GM23338 (cell line): Measurements from ENCODE around the gene SLC12A5. TPM values are rescaled to one million over a fixed set of nuclear protein-coding genes. Genes with fewer than 3 reads are reported as not detected.
A peak's percentile ranks its signal among the peaks of the same experiment; 100 is the strongest.
"Not testable (repeated sequence)": the region's sequence is repeated elsewhere in the genome, so short reads cannot be mapped to it uniquely, and the experiment has no call there.

Experiments
- ATAC-seq: fragments of 200-7000 bp; cut with Tn5 transposase; 3 replicates; pipeline ENCODE4 v1.9.1; 2020
- DNase-seq: peaks from one replicate; pipeline ENCODE4 v3.0.0-alpha.2; 2015; ENCODE audit warnings: low spot score
- H2AFZ ChIP-seq: fragments of 200-600 bp; sonication (generic); 2 replicates; pipeline ENCODE4 v1.8.0; 2016; ENCODE audit warnings: antibody characterized with exemption, mild to moderate bottlenecking, moderate library complexity
- H3F3A ChIP-seq: fragments of 200-600 bp; sonication (generic); replicated peaks from 2 replicates; pipeline ENCODE4 v1.8.0; 2017; ENCODE audit warnings: antibody characterized with exemption, mixed run types, low read depth
- H3K27ac ChIP-seq: fragments of 200-600 bp; sonication (generic); 2 replicates; pipeline ENCODE4 v1.6.1; 2016; ENCODE audit warnings: low read depth
- H3K27me3 ChIP-seq: fragments of 200-600 bp; sonication (generic); 2 replicates; pipeline ENCODE4 v1.8.0; 2016; ENCODE audit warnings: mild to moderate bottlenecking, mixed run types, moderate library complexity; ENCODE audit not compliant: insufficient read depth
- H3K36me3 ChIP-seq: fragments of 200-600 bp; sonication (generic); 2 replicates; pipeline ENCODE4 v1.8.0; 2016; ENCODE audit warnings: mild to moderate bottlenecking; ENCODE audit not compliant: insufficient read depth
- H3K4me1 ChIP-seq: fragments of 200-600 bp; sonication (generic); 2 replicates; pipeline ENCODE4 v1.8.0; 2016; ENCODE audit warnings: mild to moderate bottlenecking, moderate library complexity; ENCODE audit not compliant: insufficient read depth
- H3K4me2 ChIP-seq: fragments of 200-600 bp; sonication (generic); 2 replicates; pipeline ENCODE4 v1.7.1; 2017; ENCODE audit warnings: mixed run types
- H3K4me3 ChIP-seq: fragments of 200-600 bp; sonication (generic); 2 replicates; pipeline ENCODE4 v1.6.1; 2016; ENCODE audit warnings: mixed run types
- H3K79me2 ChIP-seq: fragments of 200-600 bp; sonication (generic); replicated peaks from 2 replicates; pipeline ENCODE4 v1.8.0; 2017; ENCODE audit warnings: mild to moderate bottlenecking; ENCODE audit not compliant: insufficient read depth
- H3K9me2 ChIP-seq: fragments of 200-600 bp; sonication (generic); 2 replicates; pipeline ENCODE4 v1.8.0; 2017; ENCODE audit not compliant: insufficient read depth
- H4K20me1 ChIP-seq: fragments of 200-600 bp; sonication (generic); replicated peaks from 2 replicates; pipeline ENCODE4 v1.8.0; 2017; ENCODE audit warnings: mild to moderate bottlenecking; ENCODE audit not compliant: insufficient read depth
- H3K27ac Mint-ChIP-seq: 2 replicates; pipeline ENCODE4 v1.8.0; 2020; ENCODE audit warnings: inconsistent platforms, mild to moderate bottlenecking, moderate library complexity, mixed read lengths
- H3K27me3 Mint-ChIP-seq: 3 replicates; pipeline ENCODE4 v1.8.0; 2022; ENCODE audit warnings: low read depth, mild to moderate bottlenecking, moderate library complexity, mixed read lengths, inconsistent platforms; ENCODE audit not compliant: insufficient read depth, poor library complexity
- H3K36me3 Mint-ChIP-seq: 3 replicates; pipeline ENCODE4 v1.8.0; 2021; ENCODE audit warnings: low read depth, mild to moderate bottlenecking, inconsistent platforms, moderate library complexity, mixed read lengths
- H3K4me1 Mint-ChIP-seq: 3 replicates; pipeline ENCODE4 v1.8.0; 2020; ENCODE audit warnings: mild to moderate bottlenecking, inconsistent platforms, mixed read lengths
- H3K4me3 Mint-ChIP-seq: 3 replicates; pipeline ENCODE4 v1.8.0; 2021; ENCODE audit warnings: moderate library complexity, mild to moderate bottlenecking, inconsistent platforms, mixed read lengths
- H3K9me3 Mint-ChIP-seq: 3 replicates; pipeline ENCODE4 v1.8.0; 2020; ENCODE audit warnings: moderate library complexity, mild to moderate bottlenecking, inconsistent platforms, mixed read lengths
- CREB1 ChIP-seq: fragments of 250-450 bp; sonication (Bioruptor Pico); IDR thresholded peaks from 2 replicates; pipeline ENCODE4 v1.5.0; 2020; ENCODE audit warnings: low read depth, mild to moderate bottlenecking, moderate library complexity
- EZH2phosphoT487 ChIP-seq: fragments of 200-600 bp; sonication (generic); IDR thresholded peaks from one replicate; pipeline ENCODE4 v1.8.1; 2018; ENCODE audit warnings: antibody characterized with exemption; ENCODE audit not compliant: unreplicated experiment
- POLR2AphosphoS5 ChIP-seq: IDR thresholded peaks from 2 replicates; pipeline ENCODE4 v1.6.1; 2016; ENCODE audit warnings: antibody characterized with exemption, low read depth
- REST ChIP-seq: IDR thresholded peaks from one replicate; pipeline ENCODE4 v1.6.1; 2018; ENCODE audit warnings: antibody characterized with exemption; ENCODE audit not compliant: unreplicated experiment
- ZNF114 ChIP-seq: fragments of 250-450 bp; sonication (Bioruptor Pico); IDR thresholded peaks from 2 replicates; pipeline ENCODE4 v1.5.0; 2020; ENCODE audit warnings: mild to moderate bottlenecking, moderate library complexity
- ZNF331 ChIP-seq: fragments of 250-450 bp; sonication (Bioruptor Pico); IDR thresholded peaks from 2 replicates; pipeline ENCODE4 v1.5.0; 2020; ENCODE audit warnings: low read depth, mild to moderate bottlenecking, moderate library complexity
- polyA plus RNA-seq: library from polyadenylated mRNA; unstranded; fragments of >200 nt; fragmentation: Nextera tagmentation; extraction: Ambion mirVana; gene quantifications from 2 replicates; pipeline ENCODE4 v1.2.1, GENCODE V29; 2016
- total RNA-seq: library from RNA; depleted of rRNA; stranded (reverse); fragments of >200 nt; shearing (Covaris generic); gene quantifications from 2 replicates; pipeline ENCODE4 v1.2.3, GENCODE V29; 2014
- TF ChIP-seq, protein P1 (sequence below), 2 experiments: fragments of 200-600 bp in 1 of 2; sonication (generic) in 1 of 2; conservative IDR thresholded peaks; 2 replicates each; pipeline versions ENCODE4 v1.5.1 to v1.6.1; 2016 to 2017; ENCODE audit warnings: antibody characterized with exemption in 2 of 2, low read depth in 2 of 2, mild to moderate bottlenecking in 2 of 2, moderate library complexity in 1 of 2

Gene SLC12A5
- total and polyA plus RNA-seq, 2 experiments from 2014 or later: 3.5 to 8.4 TPM

- Histone ChIP-seq H3K36me3 (no peaks in the 10 kb centered on the region), H3K27ac (peak within 1 kb of the TSS; percentile 94; the same call in 1 of the 2 replicates), H3K4me2 (peak within 1 kb of the TSS; percentile 99), H4K20me1 (peaks cover 39% of the 10 kb centered on the region), H3K9me2 (peaks cover 4% of the 10 kb centered on the region; the same call in 1 of the 2 replicates), H3K79me2 (peaks cover 45% of the 10 kb centered on the region), H3F3A (0 out of 2 replicates have a peak, but pooled peaks cover 3% of the 10 kb centered on the region), H3K4me3 (peak within 1 kb of the TSS; percentile 91), H3K27me3 (peaks cover 12% of the 10 kb centered on the region), H3K4me1 (peaks cover 15% of the 10 kb centered on the region), H2AFZ (no peak within 1 kb of the TSS)
- H3K4me3 Mint-ChIP-seq: peak within 1 kb of the TSS; percentile 93
- peaks cover 2% of the 10 kb centered on the region; the same call in 1 of the 3 replicates for H3K36me3 Mint-ChIP-seq
- H3K27me3 Mint-ChIP-seq: no peaks in the 10 kb centered on the region
- DNase-seq (peak; percentile 97), ATAC-seq (peak; percentile 89)
- peaks cover 28% of the 10 kb centered on the region for H3K4me1 Mint-ChIP-seq
- H3K9me3 Mint-ChIP-seq: peaks cover 8% of the 10 kb centered on the region; the same call in 2 of the 3 replicates
- TF ChIP-seq ZNF114 (CRISPR knock-in tag): no peak
- TF ChIP-seq REST: peak; percentile 37
- TF ChIP-seq ZNF331: no peak
- peak; percentile 57 for TF ChIP-seq CREB1
- TF ChIP-seq, protein P1, sequence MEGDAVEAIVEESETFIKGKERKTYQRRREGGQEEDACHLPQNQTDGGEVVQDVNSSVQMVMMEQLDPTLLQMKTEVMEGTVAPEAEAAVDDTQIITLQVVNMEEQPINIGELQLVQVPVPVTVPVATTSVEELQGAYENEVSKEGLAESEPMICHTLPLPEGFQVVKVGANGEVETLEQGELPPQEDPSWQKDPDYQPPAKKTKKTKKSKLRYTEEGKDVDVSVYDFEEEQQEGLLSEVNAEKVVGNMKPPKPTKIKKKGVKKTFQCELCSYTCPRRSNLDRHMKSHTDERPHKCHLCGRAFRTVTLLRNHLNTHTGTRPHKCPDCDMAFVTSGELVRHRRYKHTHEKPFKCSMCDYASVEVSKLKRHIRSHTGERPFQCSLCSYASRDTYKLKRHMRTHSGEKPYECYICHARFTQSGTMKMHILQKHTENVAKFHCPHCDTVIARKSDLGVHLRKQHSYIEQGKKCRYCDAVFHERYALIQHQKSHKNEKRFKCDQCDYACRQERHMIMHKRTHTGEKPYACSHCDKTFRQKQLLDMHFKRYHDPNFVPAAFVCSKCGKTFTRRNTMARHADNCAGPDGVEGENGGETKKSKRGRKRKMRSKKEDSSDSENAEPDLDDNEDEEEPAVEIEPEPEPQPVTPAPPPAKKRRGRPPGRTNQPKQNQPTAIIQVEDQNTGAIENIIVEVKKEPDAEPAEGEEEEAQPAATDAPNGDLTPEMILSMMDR (conservative IDR thresholded peaks at IDR 0.05; ENCODE audit: low read depth in 2 of 2): peak in 1 of 2 experiments; percentile 71; a peak in 2 of 4 replicates
- TF ChIP-seq EZH2phosphoT487: no peak
- peak; percentile 94 for TF ChIP-seq POLR2AphosphoS5
- peak within 1 kb of the TSS; percentile 95 for H3K27ac Mint-ChIP-seq
Measured at GRCh38 chr20:46089417-46090388, 60.7 kb downstream of the SLC12A5 start, which contains the start of gene NCOA5. Gene NCOA5 (minus strand): TSS chr20:46089962. CDS start chr20:46079424, 10,538 bp downstream.

- ATAC-seq, H3K27ac ChIP-seq, H3K9me3 Mint-ChIP-seq, H3K27ac Mint-ChIP-seq, H3K27me3 Mint-ChIP-seq, H3F3A ChIP-seq, H3K36me3 ChIP-seq, H3K4me3 Mint-ChIP-seq, H3K36me3 Mint-ChIP-seq, H3K9me2 ChIP-seq: not testable (repeated sequence)
- Histone ChIP-seq H3K79me2 (peaks cover 24% of the 10 kb centered on the region), H3K4me2 (peak overlapping the region; percentile 82), H4K20me1 (peaks cover 19% of the 10 kb centered on the region), H3K27me3 (peaks cover 12% of the 10 kb centered on the region), H3K4me1 (peaks cover 15% of the 10 kb centered on the region), H2AFZ (peak overlapping the region; percentile 87), H3K4me3 (peak overlapping the region; percentile 61)
- peaks cover 16% of the 10 kb centered on the region for H3K4me1 Mint-ChIP-seq
- peak; percentile 60 for DNase-seq
Measured at GRCh38 chr20:46091622-46092535, 62.9 kb downstream of the SLC12A5 start.
